Immature natural killer cell (primary cell): ENCODE measurements around the gene SLC16A4. TPM values are rescaled to one million over a fixed set of nuclear protein-coding genes. Genes with fewer than 3 reads are reported as not detected.

Experiments
- DNase-seq, 3 donors: peaks; one replicate each; pipeline ENCODE4 v3.0.0; 2022; ENCODE audit warnings: mixed read lengths in 1 of 3
- H3K27ac Mint-ChIP-seq, 6 donors: one replicate each; pipeline ENCODE4 v1.8.0; 2020; ENCODE audit warnings: mixed read lengths in 6 of 6, mild to moderate bottlenecking in 5 of 6, inconsistent platforms in 4 of 6, moderate library complexity in 3 of 6
- H3K27me3 Mint-ChIP-seq, 3 donors: one replicate each; pipeline ENCODE4 v1.8.0; 2020 to 2021; ENCODE audit warnings: low read depth in 3 of 3, mild to moderate bottlenecking in 3 of 3, mixed read lengths in 3 of 3, moderate library complexity in 3 of 3, inconsistent platforms in 1 of 3
- H3K36me3 Mint-ChIP-seq, 3 donors: one replicate each; pipeline ENCODE4 v1.8.0; 2020; ENCODE audit warnings: mixed read lengths in 3 of 3, inconsistent platforms in 2 of 3, mild to moderate bottlenecking in 2 of 3
- H3K4me1 Mint-ChIP-seq, 2 donors: one replicate each; pipeline ENCODE4 v1.8.0; 2020; ENCODE audit warnings: inconsistent platforms in 2 of 2, mild to moderate bottlenecking in 2 of 2, mixed read lengths in 2 of 2, moderate library complexity in 1 of 2
- H3K4me3 Mint-ChIP-seq, 5 donors: one replicate each; pipeline ENCODE4 v1.8.0; 2020; ENCODE audit warnings: mild to moderate bottlenecking in 5 of 5, mixed read lengths in 5 of 5, inconsistent platforms in 3 of 5, moderate library complexity in 3 of 5
- H3K9me3 Mint-ChIP-seq, 6 donors: one replicate each; pipeline ENCODE4 v1.8.0; 2020; ENCODE audit warnings: mild to moderate bottlenecking in 6 of 6, mixed read lengths in 6 of 6, inconsistent platforms in 4 of 6, moderate library complexity in 3 of 6
- polyA plus RNA-seq, 3 donors: library from polyadenylated mRNA; unstranded; fragments of 300-500 nt; fragmentation: Illumina TruSeq; gene quantifications; one replicate each; pipeline ENCODE4 v1.2.3, GENCODE V29; 2021

Gene SLC16A4
- polyA plus RNA-seq, 3 donors from 2014 or later: 0.80 TPM; not detected in 2

GRCh38 chr1:110341146-110341871 lies 49.5 kb downstream of the SLC16A4 start:
- Mint-ChIP-seq H3K4me3 (peak overlapping the region; percentile 1 to 47 (median 33)), H3K27ac (peak overlapping the region in 4 of 6 donors; percentile 15 to 60 (median 52)), H3K4me1 (peaks cover 67 to 80% of the 10 kb centered on the region in 2 donors), H3K9me3 (no peaks in the 10 kb centered on the region), H3K36me3 (peaks cover 4 to 10% (median 8%) of the 10 kb centered on the region in 3 donors), H3K27me3 (peaks cover 4 to 13% (median 6%) of the 10 kb centered on the region in 3 donors)
- DNase-seq: no peak

- peaks cover 4 to 13% (median 6%) of the 10 kb centered on the region in 3 donors for H3K27me3 Mint-ChIP-seq
- H3K36me3 Mint-ChIP-seq: peaks cover 4 to 10% (median 8%) of the 10 kb centered on the region in 3 donors
- H3K4me3 Mint-ChIP-seq: no peak overlapping the region
- DNase-seq: no peak
- H3K27ac Mint-ChIP-seq: no peak overlapping the region
- no peaks in the 10 kb centered on the region for H3K9me3 Mint-ChIP-seq
- H3K4me1 Mint-ChIP-seq: peaks cover 59 to 68% of the 10 kb centered on the region in 2 donors
Measured at GRCh38 chr1:110340207-110340468, 50.7 kb downstream of the SLC16A4 start.

GRCh38 chr1:110339407-110340206 lies 51.2 kb downstream of the SLC16A4 start:
- Mint-ChIP-seq H3K4me3 (no peak overlapping the region), H3K27ac (no peak overlapping the region), H3K4me1 (peaks cover 57 to 63% of the 10 kb centered on the region in 2 donors), H3K9me3 (no peaks in the 10 kb centered on the region), H3K36me3 (peaks cover 4 to 10% (median 8%) of the 10 kb centered on the region in 3 donors), H3K27me3 (peaks cover 4 to 13% (median 6%) of the 10 kb centered on the region in 3 donors)
- peak; percentile 64 to 69 (median 66) for DNase-seq

- H3K4me3 Mint-ChIP-seq: peak within 1 kb of the TSS in 1 of 5 donors; percentile 91
- H3K4me1 Mint-ChIP-seq: peaks cover 54 to 56% of the 10 kb centered on the region in 2 donors
- H3K9me3 Mint-ChIP-seq: no peaks in the 10 kb centered on the region
- peaks cover 4 to 13% (median 6%) of the 10 kb centered on the region in 3 donors for H3K27me3 Mint-ChIP-seq
- peaks cover 4 to 10% (median 8%) of the 10 kb centered on the region in 3 donors for H3K36me3 Mint-ChIP-seq
- DNase-seq: peak; percentile 99
- H3K27ac Mint-ChIP-seq: no peak within 1 kb of the TSS
Measured at GRCh38 chr1:110338886-110339406, 51.9 kb downstream of the SLC16A4 start, which contains the start of gene RBM15. TSS of gene RBM15 (plus strand) at chr1:110339377. CDS start at chr1:110339406, 29 bp downstream.

GRCh38 chr1:110338309-110338885 lies 52.4 kb downstream of the SLC16A4 start:
- Mint-ChIP-seq H3K9me3 (no peaks in the 10 kb centered on the region), H3K4me3 (peak overlapping the region in 1 of 5 donors; percentile 91), H3K27me3 (peaks cover 4 to 13% (median 6%) of the 10 kb centered on the region in 3 donors), H3K4me1 (peaks cover 48 to 51% of the 10 kb centered on the region in 2 donors), H3K27ac (no peak overlapping the region), H3K36me3 (peaks cover under 1 to 7% (median 3%) of the 10 kb centered on the region in 3 donors)
- DNase-seq: peak; percentile 95 to 98 (median 97)

- H3K4me1 Mint-ChIP-seq: peaks cover 42 to 45% of the 10 kb centered on the region in 2 donors
- no peak overlapping the region for H3K27ac Mint-ChIP-seq
- no peaks in the 10 kb centered on the region for H3K9me3 Mint-ChIP-seq
- DNase-seq: no peak
- H3K27me3 Mint-ChIP-seq: peaks cover 4 to 12% (median 6%) of the 10 kb centered on the region in 3 donors
- H3K4me3 Mint-ChIP-seq: peak overlapping the region in 1 of 5 donors; percentile 91
- H3K36me3 Mint-ChIP-seq: peaks cover 0 to 6% (median 0%) of the 10 kb centered on the region in 3 donors
Measured at GRCh38 chr1:110337704-110338308, 53.0 kb downstream of the SLC16A4 start.

- Mint-ChIP-seq H3K9me3 (no peaks in the 10 kb centered on the region), H3K36me3 (peaks cover 0 to 6% (median 0%) of the 10 kb centered on the region in 3 donors), H3K4me3 (peak overlapping the region in 4 of 5 donors; percentile 48 to 67 (median 60)), H3K27me3 (peaks cover 4 to 11% (median 6%) of the 10 kb centered on the region in 3 donors), H3K27ac (peak overlapping the region; percentile 5 to 89 (median 80)), H3K4me1 (peaks cover 29 to 32% of the 10 kb centered on the region in 2 donors)
- no peak for DNase-seq
Measured at GRCh38 chr1:110336300-110337039, 54.4 kb downstream of the SLC16A4 start.

- H3K4me3 Mint-ChIP-seq: no peak overlapping the region
- peaks cover 17 to 20% of the 10 kb centered on the region in 2 donors for H3K4me1 Mint-ChIP-seq
- no peaks in the 10 kb centered on the region for H3K9me3 Mint-ChIP-seq
- peaks cover 0 to 5% (median 0%) of the 10 kb centered on the region in 3 donors for H3K36me3 Mint-ChIP-seq
- no peak overlapping the region for H3K27ac Mint-ChIP-seq
- H3K27me3 Mint-ChIP-seq: peaks cover 5 to 12% (median 6%) of the 10 kb centered on the region in 3 donors
- no peak for DNase-seq
Measured at GRCh38 chr1:110335265-110335664, 55.6 kb downstream of the SLC16A4 start.

GRCh38 chr1:110328700-110329099 lies 62.1 kb downstream of the SLC16A4 start:
- no peak for DNase-seq
- Mint-ChIP-seq H3K27me3 (peaks cover 0 to 2% (median 2%) of the 10 kb centered on the region in 3 donors), H3K4me1 (no peaks in the 10 kb centered on the region), H3K27ac (no peak overlapping the region), H3K9me3 (no peaks in the 10 kb centered on the region), H3K36me3 (peaks cover 0 to 6% (median 0%) of the 10 kb centered on the region in 3 donors), H3K4me3 (no peak overlapping the region)

GRCh38 chr1:110328274-110328673 lies 62.6 kb downstream of the SLC16A4 start:
- Mint-ChIP-seq H3K36me3 (peaks cover 0 to 6% (median 0%) of the 10 kb centered on the region in 3 donors), H3K27ac (no peak overlapping the region), H3K4me1 (no peaks in the 10 kb centered on the region), H3K27me3 (peaks cover 0 to 2% (median 2%) of the 10 kb centered on the region in 3 donors), H3K9me3 (no peaks in the 10 kb centered on the region), H3K4me3 (no peak overlapping the region)
- DNase-seq: no peak

GRCh38 chr1:110326826-110327225 lies 64.0 kb downstream of the SLC16A4 start:
- Mint-ChIP-seq H3K4me3 (no peak overlapping the region), H3K36me3 (peaks cover 0 to 6% (median 0%) of the 10 kb centered on the region in 3 donors)

GRCh38 chr1:110324667-110325066 lies 66.2 kb downstream of the SLC16A4 start:
- Mint-ChIP-seq H3K27me3 (peaks cover 0 to 1% (median 0%) of the 10 kb centered on the region in 3 donors), H3K4me1 (no peaks in the 10 kb centered on the region), H3K36me3 (peaks cover 0 to 6% (median 0%) of the 10 kb centered on the region in 3 donors), H3K9me3 (no peaks in the 10 kb centered on the region), H3K27ac (no peak overlapping the region), H3K4me3 (no peak overlapping the region)
- DNase-seq: no peak

More at GRCh38 chr1:110326826-110327225, 64.0 kb downstream of the SLC16A4 start:
- no peak overlapping the region for H3K27ac Mint-ChIP-seq
- H3K9me3 Mint-ChIP-seq: no peaks in the 10 kb centered on the region
- no peaks in the 10 kb centered on the region for H3K4me1 Mint-ChIP-seq
- peaks cover 0 to 2% (median 2%) of the 10 kb centered on the region in 3 donors for H3K27me3 Mint-ChIP-seq
- DNase-seq: no peak
